Glutamatergic neuron (in vitro differentiated cells): ENCODE data around the gene CCKAR. TPM values are rescaled to one million over a fixed set of nuclear protein-coding genes. Genes with fewer than 3 reads are reported as not detected.

ENCODE experiments used
- DNase-seq: peaks from one replicate; pipeline ENCODE4 v3.0.0; 2022
- H3K27ac Mint-ChIP-seq: one replicate; pipeline ENCODE4 v1.8.0; 2020; ENCODE audit warnings: mild to moderate bottlenecking, mixed read lengths, inconsistent platforms; ENCODE audit not compliant: unreplicated experiment
- H3K27me3 Mint-ChIP-seq: one replicate; pipeline ENCODE4 v1.8.0; 2020; ENCODE audit warnings: mild to moderate bottlenecking, moderate library complexity, mixed read lengths, inconsistent platforms; ENCODE audit not compliant: unreplicated experiment
- H3K36me3 Mint-ChIP-seq: one replicate; pipeline ENCODE4 v1.8.0; 2020; ENCODE audit warnings: mild to moderate bottlenecking, mixed read lengths, inconsistent platforms; ENCODE audit not compliant: unreplicated experiment
- H3K4me1 Mint-ChIP-seq: one replicate; pipeline ENCODE4 v1.8.0; 2020; ENCODE audit warnings: mild to moderate bottlenecking, low read depth, mixed read lengths, inconsistent platforms; ENCODE audit not compliant: unreplicated experiment
- H3K4me3 Mint-ChIP-seq: one replicate; pipeline ENCODE4 v1.8.0; 2020; ENCODE audit warnings: mild to moderate bottlenecking, mixed read lengths, inconsistent platforms; ENCODE audit not compliant: unreplicated experiment
- H3K9me3 Mint-ChIP-seq: one replicate; pipeline ENCODE4 v1.8.0; 2020; ENCODE audit warnings: mild to moderate bottlenecking, moderate library complexity, mixed read lengths, inconsistent platforms; ENCODE audit not compliant: unreplicated experiment
- total RNA-seq: library from RNA; stranded (reverse); fragmentation: NEBNext Ultra II Directional; extraction: Animal tissue kit (Norgen Biotek cat#: 25700); gene quantifications from one replicate; pipeline ENCODE4 v1.2.1, GENCODE V29; 2021; ENCODE audit not compliant: unreplicated experiment
- TF ChIP-seq, protein P1 (sequence below): fragments of 200-600 bp; sonication (generic); IDR thresholded peaks from one replicate; pipeline ENCODE4 v1.5.0; 2021; ENCODE audit not compliant: partially characterized antibody, unreplicated experiment

The CCKAR gene
- total RNA-seq, 1 donor from 2014 or later, result not detected

DNA sequence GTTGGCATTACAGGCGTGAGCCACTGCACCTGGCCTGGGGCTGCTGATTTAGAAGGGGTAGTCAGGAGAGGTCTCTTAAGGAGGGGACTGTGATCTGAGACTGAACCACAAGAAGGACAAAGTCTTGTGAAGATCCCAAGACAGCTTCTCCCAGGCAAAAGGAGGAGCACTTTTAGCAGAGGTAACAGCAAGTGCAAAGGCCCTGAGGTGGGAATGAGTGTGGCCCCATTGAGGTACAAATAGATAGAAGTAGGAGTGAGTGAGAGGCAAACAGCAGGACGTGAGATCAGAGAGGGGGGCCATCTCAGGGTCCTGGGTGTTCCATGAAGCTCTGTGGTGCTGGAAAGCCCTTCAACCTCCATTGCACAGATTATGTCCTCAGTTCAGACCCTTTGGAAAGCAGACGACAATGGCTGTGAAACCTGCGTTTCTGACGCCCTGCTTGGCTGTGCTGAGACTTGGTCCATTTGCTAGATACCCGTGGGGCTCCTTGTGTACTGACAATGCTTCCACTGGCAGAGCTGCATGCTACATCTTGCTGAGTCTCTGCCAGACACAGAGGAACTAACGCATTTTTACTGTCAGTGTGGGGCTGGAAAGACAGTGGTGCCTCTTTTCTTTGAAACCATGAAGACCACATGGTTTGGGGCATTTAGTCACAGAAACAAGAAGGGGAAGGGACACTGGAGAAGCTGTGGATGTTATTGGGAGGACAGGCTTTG lies 1.3 kb upstream of the CCKAR start:
- Mint-ChIP-seq H3K27ac (no peak overlapping the region), H3K4me3 (no peak overlapping the region), H3K4me1 (no peaks in the 10 kb centered on the region), H3K36me3 (no peaks in the 10 kb centered on the region), H3K9me3 (peaks cover 2% of the 10 kb centered on the region), H3K27me3 (peaks cover 2% of the 10 kb centered on the region)
- TF ChIP-seq, protein P1, sequence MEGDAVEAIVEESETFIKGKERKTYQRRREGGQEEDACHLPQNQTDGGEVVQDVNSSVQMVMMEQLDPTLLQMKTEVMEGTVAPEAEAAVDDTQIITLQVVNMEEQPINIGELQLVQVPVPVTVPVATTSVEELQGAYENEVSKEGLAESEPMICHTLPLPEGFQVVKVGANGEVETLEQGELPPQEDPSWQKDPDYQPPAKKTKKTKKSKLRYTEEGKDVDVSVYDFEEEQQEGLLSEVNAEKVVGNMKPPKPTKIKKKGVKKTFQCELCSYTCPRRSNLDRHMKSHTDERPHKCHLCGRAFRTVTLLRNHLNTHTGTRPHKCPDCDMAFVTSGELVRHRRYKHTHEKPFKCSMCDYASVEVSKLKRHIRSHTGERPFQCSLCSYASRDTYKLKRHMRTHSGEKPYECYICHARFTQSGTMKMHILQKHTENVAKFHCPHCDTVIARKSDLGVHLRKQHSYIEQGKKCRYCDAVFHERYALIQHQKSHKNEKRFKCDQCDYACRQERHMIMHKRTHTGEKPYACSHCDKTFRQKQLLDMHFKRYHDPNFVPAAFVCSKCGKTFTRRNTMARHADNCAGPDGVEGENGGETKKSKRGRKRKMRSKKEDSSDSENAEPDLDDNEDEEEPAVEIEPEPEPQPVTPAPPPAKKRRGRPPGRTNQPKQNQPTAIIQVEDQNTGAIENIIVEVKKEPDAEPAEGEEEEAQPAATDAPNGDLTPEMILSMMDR, result no peak
- DNase-seq, result no peak

DNA sequence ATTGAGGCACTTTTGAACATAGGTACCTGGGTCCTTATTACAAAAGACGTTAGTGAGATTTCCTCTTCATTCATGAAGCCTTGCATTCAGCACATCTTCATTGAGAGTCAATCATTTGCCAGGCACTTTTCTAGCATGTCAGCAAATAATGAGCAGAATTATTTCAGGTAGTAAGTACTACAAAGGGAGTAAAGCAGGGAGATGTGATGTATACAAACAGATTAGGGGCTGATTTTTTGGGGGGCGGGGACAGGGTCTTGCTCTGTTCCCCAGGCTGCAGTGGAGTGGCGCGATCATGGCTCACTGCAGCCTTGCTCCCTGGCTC lies 638 bp upstream of the CCKAR start:
- H3K27ac Mint-ChIP-seq, result no peak overlapping the region
- TF ChIP-seq, protein P1, result no peak
- no peaks in the 10 kb centered on the region for H3K4me1 Mint-ChIP-seq
- H3K36me3 Mint-ChIP-seq, result no peaks in the 10 kb centered on the region
- no peak overlapping the region for H3K4me3 Mint-ChIP-seq
- DNase-seq, result no peak
- H3K27me3 Mint-ChIP-seq, result peaks cover 2% of the 10 kb centered on the region
- H3K9me3 Mint-ChIP-seq, result peaks cover 2% of the 10 kb centered on the region

DNA sequence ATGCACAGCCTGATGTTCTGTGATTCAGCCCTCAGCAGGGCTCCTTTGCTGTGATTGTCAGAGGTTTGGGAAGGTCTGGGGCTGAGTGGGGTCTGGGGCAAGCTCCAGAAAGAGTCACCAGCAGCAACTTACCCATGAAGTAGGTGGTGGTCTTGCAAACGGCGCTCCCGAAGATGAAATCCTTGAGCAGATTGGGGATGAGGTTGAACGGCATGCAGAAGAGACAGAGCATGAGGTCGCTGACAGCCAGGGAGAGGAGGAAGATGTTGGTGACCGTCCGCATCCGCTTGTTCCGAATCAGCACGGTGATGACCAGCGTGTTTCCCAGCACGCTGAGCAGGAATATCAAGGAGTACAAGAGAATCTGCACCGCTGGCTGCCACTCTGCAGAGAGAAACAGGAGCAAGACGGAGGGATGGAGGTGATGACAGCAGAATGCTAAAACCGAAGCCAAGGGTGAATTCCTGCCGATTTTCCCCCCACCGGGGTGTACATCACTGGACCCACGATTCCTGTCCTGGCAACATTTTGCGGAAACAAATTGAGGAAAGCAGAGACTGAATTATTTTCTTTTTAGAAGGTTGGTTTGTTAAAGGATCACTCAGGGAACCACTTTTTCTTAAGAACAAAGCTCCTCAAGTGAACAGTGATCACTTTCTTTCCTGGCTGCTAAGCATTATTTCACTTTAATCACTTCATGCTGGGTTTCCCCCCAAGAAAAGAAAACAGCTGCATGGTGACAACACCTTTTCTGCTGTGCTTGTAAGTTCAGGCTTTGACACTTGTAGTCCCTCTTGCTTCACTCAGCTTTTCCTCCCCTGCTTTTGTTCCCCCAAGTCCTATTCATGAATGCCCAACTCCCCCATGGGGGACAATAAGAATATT lies 941 bp downstream of the CCKAR start:
- peaks cover 2% of the 10 kb centered on the region for H3K27me3 Mint-ChIP-seq

DNA sequence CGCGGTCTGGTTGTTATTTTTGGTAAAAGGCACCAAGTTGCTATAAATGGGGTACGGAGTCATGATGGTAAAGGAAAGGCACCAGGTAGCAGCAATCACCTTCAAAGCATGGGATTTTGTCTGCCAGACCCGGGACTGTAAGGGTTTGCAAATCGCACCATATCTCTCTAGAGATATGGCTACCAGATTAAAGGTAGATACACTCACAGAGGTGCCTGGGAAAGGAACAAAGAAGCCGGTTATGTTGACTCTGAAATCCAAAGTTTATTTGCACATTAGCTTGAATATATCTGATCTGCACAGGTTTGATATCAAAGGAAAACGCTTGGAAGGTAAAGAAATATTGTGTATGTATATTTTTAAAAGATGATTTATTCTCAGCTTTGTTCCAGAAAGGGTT lies 4.6 kb downstream of the CCKAR start:
- peaks cover 2% of the 10 kb centered on the region for H3K9me3 Mint-ChIP-seq

More for the DNA sequence above, 941 bp downstream of the CCKAR start:
- Mint-ChIP-seq H3K4me3 (no peak overlapping the region), H3K9me3 (peaks cover 2% of the 10 kb centered on the region), H3K27ac (no peak overlapping the region), H3K36me3 (no peaks in the 10 kb centered on the region), H3K4me1 (no peaks in the 10 kb centered on the region)
- DNase-seq, result no peak
- TF ChIP-seq, protein P1, result no peak

More for the DNA sequence above, 4.6 kb downstream of the CCKAR start:
- no peak overlapping the region for H3K4me3 Mint-ChIP-seq
- no peaks in the 10 kb centered on the region for H3K27me3 Mint-ChIP-seq
- DNase-seq, result no peak
- H3K4me1 Mint-ChIP-seq, result no peaks in the 10 kb centered on the region
- H3K27ac Mint-ChIP-seq, result no peak overlapping the region
- H3K36me3 Mint-ChIP-seq, result no peaks in the 10 kb centered on the region
- TF ChIP-seq, protein P1, result no peak
